Smooth muscle cell of the brain vasculature (primary cell): Measurements from ENCODE around the gene TBC1D8B.
"Not testable (repeated sequence)": the region's sequence is repeated elsewhere in the genome, so short reads cannot be mapped to it uniquely, and the experiment has no call there.

Source experiments
- DNase-seq: peaks from one replicate; pipeline ENCODE4 v3.0.0-alpha.2; 2012; ENCODE audit warnings: low read depth, low spot score

The TBC1D8B gene

GRCh38 chrX:106802388-106803275 lies at the start of gene TBC1D8B:
TSS of gene TBC1D8B (plus strand) at chrX:106802673. CDS start at chrX:106802854, 181 bp downstream.
- DNase-seq, result peak; percentile 62

- DNase-seq, result not testable (repeated sequence)
Measured at GRCh38 chrX:106769288-106769687, 33.2 kb upstream of the TBC1D8B start.

- DNase-seq, result no peak
Measured at GRCh38 chrX:106774981-106775380, 27.5 kb upstream of the TBC1D8B start.

- no peak for DNase-seq
Measured at GRCh38 chrX:106780264-106780663, 22.2 kb upstream of the TBC1D8B start.

GRCh38 chrX:106780664-106781377 lies 21.7 kb upstream of the TBC1D8B start:
- DNase-seq, result no peak

GRCh38 chrX:106783716-106784115 lies 18.8 kb upstream of the TBC1D8B start:
- DNase-seq, result no peak

GRCh38 chrX:106791495-106791894 lies 11.0 kb upstream of the TBC1D8B start:
- no peak for DNase-seq

GRCh38 chrX:106802063-106802387 lies 448 bp upstream of the TBC1D8B start:
- no peak for DNase-seq

- no peak for DNase-seq
Measured at GRCh38 chrX:106811131-106811910, 8.8 kb downstream of the TBC1D8B start.

- DNase-seq, result not testable (repeated sequence)
Measured at GRCh38 chrX:106812930-106813329, 10.5 kb downstream of the TBC1D8B start.

GRCh38 chrX:106814093-106814492 lies 11.6 kb downstream of the TBC1D8B start:
- DNase-seq, result not testable (repeated sequence)

GRCh38 chrX:106862972-106863688 lies 60.7 kb downstream of the TBC1D8B start:
- no peak for DNase-seq

GRCh38 chrX:106863697-106864096 lies 61.2 kb downstream of the TBC1D8B start:
- no peak for DNase-seq

GRCh38 chrX:106872796-106873195 lies 70.3 kb downstream of the TBC1D8B start:
- DNase-seq, result not testable (repeated sequence)

- DNase-seq, result no peak
Measured at GRCh38 chrX:106874075-106874474, 71.6 kb downstream of the TBC1D8B start.

GRCh38 chrX:106875151-106875550 lies 72.7 kb downstream of the TBC1D8B start:
- no peak for DNase-seq

- DNase-seq, result no peak
Measured at GRCh38 chrX:106889468-106889867, 87.0 kb downstream of the TBC1D8B start.

- DNase-seq, result no peak
Measured at GRCh38 chrX:106891762-106892460, 89.4 kb downstream of the TBC1D8B start.

- DNase-seq, result no peak
Measured at GRCh38 chrX:106894392-106894909, 92.0 kb downstream of the TBC1D8B start.

- DNase-seq, result no peak
Measured at GRCh38 chrX:106894978-106895452, 92.5 kb downstream of the TBC1D8B start.
